ENCODE data around the gene CPT2.

DNA sequence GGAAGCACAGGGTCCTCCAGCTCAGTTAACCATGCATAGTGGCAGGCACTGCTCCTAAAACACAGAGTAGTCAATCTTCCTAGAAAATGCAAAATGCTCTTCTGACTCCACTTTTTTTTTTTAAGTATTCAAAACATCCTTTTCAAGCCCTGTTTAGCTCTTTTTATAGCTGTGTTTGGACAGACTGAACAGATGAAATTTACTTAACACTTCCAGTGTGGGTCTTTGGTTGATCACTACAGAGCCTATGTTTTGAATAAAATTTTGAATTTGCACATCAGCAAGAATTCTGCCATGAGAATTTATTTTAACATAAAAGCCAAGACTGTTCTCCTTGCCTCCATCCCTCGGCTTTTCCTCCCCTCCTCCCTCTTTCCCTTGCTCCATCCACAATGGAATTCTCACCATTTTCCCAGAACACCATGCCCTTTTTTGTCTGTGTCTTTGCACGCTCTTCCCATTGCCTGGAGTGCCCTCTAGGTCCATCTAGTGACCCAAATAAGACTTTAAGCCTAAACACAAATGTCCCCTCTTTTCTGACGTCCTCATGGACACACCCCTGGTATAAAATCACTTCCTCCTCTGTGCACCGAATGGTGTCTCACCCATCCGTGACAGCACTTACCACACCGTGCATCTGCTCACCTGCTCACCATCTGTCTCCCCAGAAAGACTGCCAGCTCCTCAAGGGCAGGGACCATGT, 24.0 kb upstream of the CPT2 start:
- TF ChIP-seq, protein P1, sequence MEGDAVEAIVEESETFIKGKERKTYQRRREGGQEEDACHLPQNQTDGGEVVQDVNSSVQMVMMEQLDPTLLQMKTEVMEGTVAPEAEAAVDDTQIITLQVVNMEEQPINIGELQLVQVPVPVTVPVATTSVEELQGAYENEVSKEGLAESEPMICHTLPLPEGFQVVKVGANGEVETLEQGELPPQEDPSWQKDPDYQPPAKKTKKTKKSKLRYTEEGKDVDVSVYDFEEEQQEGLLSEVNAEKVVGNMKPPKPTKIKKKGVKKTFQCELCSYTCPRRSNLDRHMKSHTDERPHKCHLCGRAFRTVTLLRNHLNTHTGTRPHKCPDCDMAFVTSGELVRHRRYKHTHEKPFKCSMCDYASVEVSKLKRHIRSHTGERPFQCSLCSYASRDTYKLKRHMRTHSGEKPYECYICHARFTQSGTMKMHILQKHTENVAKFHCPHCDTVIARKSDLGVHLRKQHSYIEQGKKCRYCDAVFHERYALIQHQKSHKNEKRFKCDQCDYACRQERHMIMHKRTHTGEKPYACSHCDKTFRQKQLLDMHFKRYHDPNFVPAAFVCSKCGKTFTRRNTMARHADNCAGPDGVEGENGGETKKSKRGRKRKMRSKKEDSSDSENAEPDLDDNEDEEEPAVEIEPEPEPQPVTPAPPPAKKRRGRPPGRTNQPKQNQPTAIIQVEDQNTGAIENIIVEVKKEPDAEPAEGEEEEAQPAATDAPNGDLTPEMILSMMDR (IDR thresholded peaks at IDR 0.05) = peak in 1 of 5 experiments; percentile 7
- no peak for TF ChIP-seq EP300 (IDR thresholded peaks at IDR 0.05)
